Endothelial cell (in vitro differentiated cells): Measurements from ENCODE around the gene FIGN. TPM values are rescaled to one million over a fixed set of nuclear protein-coding genes. Genes with fewer than 3 reads are reported as not detected.

ENCODE experiments used
- DNase-seq: peaks from one replicate; pipeline ENCODE4 v3.0.0; 2021; ENCODE audit warnings: low spot score
- H3K27ac Mint-ChIP-seq: one replicate; pipeline ENCODE4 v1.8.0; 2021; ENCODE audit warnings: mixed read lengths, inconsistent platforms; ENCODE audit not compliant: unreplicated experiment
- H3K27me3 Mint-ChIP-seq: one replicate; pipeline ENCODE4 v1.8.0; 2021; ENCODE audit warnings: mild to moderate bottlenecking, moderate library complexity, mixed read lengths, inconsistent platforms; ENCODE audit not compliant: unreplicated experiment
- H3K36me3 Mint-ChIP-seq: one replicate; pipeline ENCODE4 v1.8.0; 2021; ENCODE audit warnings: mild to moderate bottlenecking, low read depth, mixed read lengths, inconsistent platforms; ENCODE audit not compliant: unreplicated experiment
- H3K4me1 Mint-ChIP-seq: one replicate; pipeline ENCODE4 v1.8.0; 2021; ENCODE audit warnings: mild to moderate bottlenecking, mixed read lengths, inconsistent platforms; ENCODE audit not compliant: unreplicated experiment
- H3K4me3 Mint-ChIP-seq: one replicate; pipeline ENCODE4 v1.8.0; 2021; ENCODE audit warnings: mild to moderate bottlenecking, mixed read lengths, inconsistent platforms; ENCODE audit not compliant: unreplicated experiment
- H3K9me3 Mint-ChIP-seq: one replicate; pipeline ENCODE4 v1.8.0; 2021; ENCODE audit warnings: mixed read lengths, inconsistent platforms; ENCODE audit not compliant: unreplicated experiment
- total RNA-seq: library from RNA; stranded (reverse); fragmentation: NEBNext Ultra II Directional; extraction: Animal tissue kit (Norgen Biotek cat#: 25700); gene quantifications from one replicate; pipeline ENCODE4 v1.2.1, GENCODE V29; 2021; ENCODE audit not compliant: unreplicated experiment
- TF ChIP-seq, protein P1 (sequence below): fragments of 200-600 bp; sonication (generic); IDR thresholded peaks from one replicate; pipeline ENCODE4 v1.5.0; 2021; ENCODE audit warnings: antibody characterized with exemption; ENCODE audit not compliant: unreplicated experiment

Gene FIGN
- total RNA-seq, 1 donor from 2014 or later, result 14.0 TPM

DNA sequence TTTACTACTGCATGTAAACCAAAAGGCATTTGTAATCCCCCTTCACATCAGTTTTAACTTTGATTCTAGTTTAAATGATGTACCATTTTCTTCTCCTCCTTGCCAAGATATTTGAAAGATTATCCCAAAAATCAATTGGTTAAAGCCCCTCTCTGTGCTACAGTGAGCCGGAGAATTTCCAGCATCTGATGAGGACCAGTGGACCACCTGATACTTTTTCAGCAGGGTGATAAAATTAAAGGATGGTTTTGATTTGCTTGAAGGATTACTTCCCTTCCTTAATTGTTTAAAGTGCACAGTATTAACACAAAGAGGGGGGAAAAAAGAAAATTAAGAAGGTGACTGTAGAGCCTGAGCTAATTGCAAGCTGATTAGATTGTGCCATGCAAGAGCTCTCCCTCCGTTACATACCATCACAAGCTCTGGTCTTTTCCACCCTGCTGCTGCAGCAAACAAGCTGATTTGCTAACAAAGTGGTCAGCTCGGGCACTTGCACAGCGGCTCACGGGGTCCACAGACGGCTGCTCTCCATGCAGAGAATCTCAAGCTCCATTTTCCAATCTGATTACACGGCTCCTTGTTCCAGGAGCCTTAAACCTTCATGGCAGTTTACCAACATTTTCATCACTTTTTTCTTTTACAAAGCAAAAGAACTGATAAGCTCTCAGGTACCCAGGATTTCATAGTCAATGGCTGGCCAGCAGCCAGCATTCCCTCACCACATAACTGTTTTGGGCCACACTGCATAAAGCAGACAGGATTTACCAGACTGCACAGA, 22.1 kb downstream of the FIGN start:
- H3K4me1 Mint-ChIP-seq, result peaks cover 7% of the 10 kb centered on the region
- no peak for DNase-seq
- no peak overlapping the region for H3K27ac Mint-ChIP-seq
- H3K4me3 Mint-ChIP-seq, result no peak overlapping the region
- TF ChIP-seq, protein P1, sequence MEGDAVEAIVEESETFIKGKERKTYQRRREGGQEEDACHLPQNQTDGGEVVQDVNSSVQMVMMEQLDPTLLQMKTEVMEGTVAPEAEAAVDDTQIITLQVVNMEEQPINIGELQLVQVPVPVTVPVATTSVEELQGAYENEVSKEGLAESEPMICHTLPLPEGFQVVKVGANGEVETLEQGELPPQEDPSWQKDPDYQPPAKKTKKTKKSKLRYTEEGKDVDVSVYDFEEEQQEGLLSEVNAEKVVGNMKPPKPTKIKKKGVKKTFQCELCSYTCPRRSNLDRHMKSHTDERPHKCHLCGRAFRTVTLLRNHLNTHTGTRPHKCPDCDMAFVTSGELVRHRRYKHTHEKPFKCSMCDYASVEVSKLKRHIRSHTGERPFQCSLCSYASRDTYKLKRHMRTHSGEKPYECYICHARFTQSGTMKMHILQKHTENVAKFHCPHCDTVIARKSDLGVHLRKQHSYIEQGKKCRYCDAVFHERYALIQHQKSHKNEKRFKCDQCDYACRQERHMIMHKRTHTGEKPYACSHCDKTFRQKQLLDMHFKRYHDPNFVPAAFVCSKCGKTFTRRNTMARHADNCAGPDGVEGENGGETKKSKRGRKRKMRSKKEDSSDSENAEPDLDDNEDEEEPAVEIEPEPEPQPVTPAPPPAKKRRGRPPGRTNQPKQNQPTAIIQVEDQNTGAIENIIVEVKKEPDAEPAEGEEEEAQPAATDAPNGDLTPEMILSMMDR, result no peak
- H3K9me3 Mint-ChIP-seq, result no peaks in the 10 kb centered on the region
- H3K27me3 Mint-ChIP-seq, result no peaks in the 10 kb centered on the region
- no peaks in the 10 kb centered on the region for H3K36me3 Mint-ChIP-seq

DNA sequence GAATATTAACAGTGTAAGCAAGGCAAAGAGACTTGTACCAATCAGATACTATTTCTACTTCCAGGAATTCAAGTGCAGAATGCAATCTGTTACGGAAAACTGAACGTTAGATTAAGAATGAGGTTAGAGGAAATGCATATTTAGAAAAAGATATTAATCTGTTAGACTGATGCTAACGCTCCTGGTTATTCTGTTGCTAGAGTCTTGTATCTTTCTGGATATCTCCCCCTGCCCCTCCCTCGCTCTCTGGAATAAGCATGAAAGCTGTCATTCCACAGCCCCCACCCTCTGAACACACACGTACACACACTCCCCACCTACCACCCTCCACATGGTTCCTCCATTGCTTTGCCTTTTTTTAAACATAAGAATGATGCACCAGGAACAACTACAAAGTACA, 24.1 kb downstream of the FIGN start:
- H3K9me3 Mint-ChIP-seq, result no peaks in the 10 kb centered on the region
- peaks cover 2% of the 10 kb centered on the region for H3K4me1 Mint-ChIP-seq
- H3K36me3 Mint-ChIP-seq, result no peaks in the 10 kb centered on the region
- H3K4me3 Mint-ChIP-seq, result no peak overlapping the region
- TF ChIP-seq, protein P1, result no peak
- H3K27ac Mint-ChIP-seq, result no peak overlapping the region
- DNase-seq, result no peak
- H3K27me3 Mint-ChIP-seq, result no peaks in the 10 kb centered on the region

DNA sequence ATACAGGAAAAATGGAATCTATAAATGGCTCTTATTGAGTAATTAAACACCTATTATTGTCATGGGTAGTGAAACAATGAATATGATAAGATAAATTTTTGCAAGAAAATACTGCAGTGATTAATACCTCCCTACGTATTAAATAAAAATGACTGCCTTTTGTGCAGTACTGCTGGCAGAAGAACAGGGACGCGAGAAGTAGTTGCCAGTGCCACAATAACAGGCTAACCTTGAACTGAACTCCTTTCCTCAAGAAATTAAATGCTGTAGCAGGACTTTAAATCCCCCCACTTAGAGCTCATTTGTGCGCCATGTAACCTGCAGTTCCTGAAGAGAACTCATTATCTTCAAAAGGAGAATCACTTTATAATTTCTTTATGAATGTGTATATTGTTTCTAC, 24.6 kb downstream of the FIGN start:
- peaks cover 2% of the 10 kb centered on the region for H3K4me1 Mint-ChIP-seq
- H3K4me3 Mint-ChIP-seq, result no peak overlapping the region

DNA sequence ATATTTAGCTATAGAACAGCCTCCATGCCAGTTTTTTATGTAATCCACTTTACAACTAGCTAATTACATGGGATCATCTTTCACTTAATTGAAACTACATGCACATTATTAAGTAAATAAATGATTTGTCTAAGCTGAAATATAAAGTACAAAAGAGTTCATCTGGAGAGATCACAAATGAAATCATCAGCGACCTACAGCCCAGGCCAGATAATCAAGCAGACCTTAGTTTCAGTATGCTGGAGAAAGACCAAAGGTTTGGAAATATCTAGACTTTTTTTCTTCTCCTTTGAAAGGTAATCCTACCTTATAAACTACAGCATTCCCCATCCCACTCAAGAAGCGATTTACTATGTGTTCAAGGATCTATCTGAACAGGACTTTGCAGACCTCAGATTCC, 26.5 kb downstream of the FIGN start:
- Mint-ChIP-seq H3K4me3 (no peak overlapping the region), H3K36me3 (no peaks in the 10 kb centered on the region), H3K27me3 (no peaks in the 10 kb centered on the region), H3K4me1 (peaks cover 2% of the 10 kb centered on the region), H3K9me3 (no peaks in the 10 kb centered on the region), H3K27ac (no peak overlapping the region)
- no peak for DNase-seq
- TF ChIP-seq, protein P1, result no peak

More for the DNA sequence above, 24.6 kb downstream of the FIGN start:
- H3K36me3 Mint-ChIP-seq, result no peaks in the 10 kb centered on the region
- no peak for DNase-seq
- TF ChIP-seq, protein P1, result no peak
- H3K27me3 Mint-ChIP-seq, result no peaks in the 10 kb centered on the region
- no peaks in the 10 kb centered on the region for H3K9me3 Mint-ChIP-seq
- no peak overlapping the region for H3K27ac Mint-ChIP-seq

DNA sequence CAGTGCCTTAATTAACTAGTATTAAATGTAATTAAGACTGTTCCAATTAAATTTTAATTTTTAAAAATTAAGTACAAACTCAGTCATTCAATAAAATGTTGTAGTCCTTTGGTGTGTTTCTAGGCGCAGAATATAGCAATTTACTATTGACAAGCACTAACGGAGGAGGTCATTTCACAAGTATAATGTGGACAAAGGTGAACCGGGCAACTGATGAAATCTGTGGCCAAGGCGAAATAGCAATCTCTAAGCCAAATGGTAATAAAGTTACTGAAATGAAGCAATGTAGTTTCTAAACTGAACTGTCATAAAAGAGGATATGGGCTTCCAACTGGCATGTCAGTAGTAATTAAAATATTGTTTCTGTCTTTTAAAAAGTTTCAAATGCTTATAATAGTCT, 27.5 kb downstream of the FIGN start:
- Mint-ChIP-seq H3K27me3 (no peaks in the 10 kb centered on the region), H3K36me3 (no peaks in the 10 kb centered on the region), H3K9me3 (no peaks in the 10 kb centered on the region), H3K27ac (no peak overlapping the region), H3K4me1 (peaks cover 2% of the 10 kb centered on the region), H3K4me3 (no peak overlapping the region)
- TF ChIP-seq, protein P1, result no peak
- DNase-seq, result no peak
